Astrocyte of the spinal cord (primary cell): ENCODE measurements around the gene FOXO1.
A peak's percentile ranks its signal among the peaks of the same experiment; 100 is the strongest.

Experiments
- DNase-seq: peaks from one replicate; pipeline ENCODE4 v3.0.0; 2011; ENCODE audit warnings: low read depth, low spot score
- H3K4me3 ChIP-seq: 2 replicates; pipeline ENCODE4 v1.5.1; 2011; ENCODE audit warnings: low read depth, mild to moderate bottlenecking, low read length, moderate library complexity
- CTCF ChIP-seq: IDR thresholded peaks from 2 replicates; pipeline ENCODE4 v1.5.1; 2012; ENCODE audit warnings: low read depth, mild to moderate bottlenecking, low read length, inconsistent platforms
- in situ Hi-C: cut with HindIII; loops from 2 replicates; pipeline ENCODE4 v1.10.0; 2017; ENCODE audit warnings: low sequenced_read_pairs

FOXO1 gene

GRCh38 chr13:40682449-40683240 lies 16.2 kb upstream of the FOXO1 start:
- in situ Hi-C loops: no loop called here
- peak; percentile 34 for TF ChIP-seq CTCF
- no peak overlapping the region for H3K4me3 ChIP-seq
- peak; percentile 60 for DNase-seq

- in situ Hi-C loops: no loop called here
- no peak overlapping the region for H3K4me3 ChIP-seq
- TF ChIP-seq CTCF: no peak
- DNase-seq: no peak
These were observed 15.1 kb upstream of the FOXO1 start for GRCh38 chr13:40681341-40682146.

GRCh38 chr13:40680659-40681323 lies 14.3 kb upstream of the FOXO1 start:
- DNase-seq: no peak
- H3K4me3 ChIP-seq: no peak overlapping the region
- in situ Hi-C loops: no loop called here
- no peak for TF ChIP-seq CTCF

GRCh38 chr13:40679480-40679985 lies 13.1 kb upstream of the FOXO1 start:
- TF ChIP-seq CTCF: no peak
- no peak overlapping the region for H3K4me3 ChIP-seq
- DNase-seq: no peak
- in situ Hi-C loops: no loop called here

- no peak overlapping the region for H3K4me3 ChIP-seq
- DNase-seq: no peak
- no peak for TF ChIP-seq CTCF
- in situ Hi-C loops: no loop called here
These were observed 10.6 kb upstream of the FOXO1 start for GRCh38 chr13:40677064-40677463.

GRCh38 chr13:40676007-40676406 lies 9.6 kb upstream of the FOXO1 start:
- in situ Hi-C loops: no loop called here
- no peak for DNase-seq
- TF ChIP-seq CTCF: no peak

More at GRCh38 chr13:40676007-40676406, 9.6 kb upstream of the FOXO1 start:
- H3K4me3 ChIP-seq: no peak overlapping the region
